Motor neuron (in vitro differentiated cells): Measurements from ENCODE around the gene SERPINB12. TPM values are rescaled to one million over a fixed set of nuclear protein-coding genes. Genes with fewer than 3 reads are reported as not detected.

Experiments used
- ATAC-seq, 8 experiments: fragments of 200-7000 bp; cut with Tn5 transposase; replicated peaks in 6 of 8; 2 replicates each; pipeline ENCODE4 v1.8.0; 2021; ENCODE audit warnings: mild to moderate bottlenecking in 8 of 8, moderate library complexity in 8 of 8
- H3K27ac ChIP-seq, 2 donors: fragments of 250-450 bp; sonication (Bioruptor Pico); 2 replicates each; pipeline ENCODE4 v1.9.0; 2021; ENCODE audit warnings: antibody characterized with exemption in 2 of 2, mild to moderate bottlenecking in 2 of 2, moderate library complexity in 1 of 2
- H3K4me1 ChIP-seq, 2 donors: fragments of 250-450 bp; sonication (Bioruptor Pico); replicated peaks in 1 of 2; 2 replicates each; pipeline ENCODE4 v1.6.1; 2021; ENCODE audit warnings: antibody characterized with exemption in 2 of 2, mild to moderate bottlenecking in 2 of 2, moderate library complexity in 1 of 2
- H3K4me3 ChIP-seq, 5 donors: fragments of 250-450 bp; sonication (Bioruptor Pico); 2 replicates each; pipeline ENCODE4 v1.9.0; 2021; ENCODE audit warnings: antibody characterized with exemption in 5 of 5, mild to moderate bottlenecking in 5 of 5, moderate library complexity in 4 of 5
- WGBS, 10 experiments: fragments of 450-650 bp; shearing (Covaris generic); methylation state at CpG; one replicate each; pipeline ENCODE4 v1.0.0; 2022; 5-methylcytosine and 5-hydroxymethylcytosine counted together
- in situ Hi-C, 9 experiments: fragments of 400-800 bp; cut with MboI; loops; one replicate each; pipeline ENCODE4 v1.15.0; 2021; ENCODE audit warnings: low sequenced_read_pairs in 9 of 9, low pct_unique_long_range_greater_than_20kb in 2 of 9; ENCODE audit not compliant: unreplicated experiment in 9 of 9
- total RNA-seq, 8 experiments: library from RNA; unstranded; fragments of 300-600 nt; gene quantifications; 2 replicates each; pipeline versions ENCODE4 v1.2.3 to v1.2.4, GENCODE V29; 2022

The SERPINB12 gene
- total RNA-seq, 8 experiments from 2014 or later: 0.21 TPM; not detected in 7

DNA sequence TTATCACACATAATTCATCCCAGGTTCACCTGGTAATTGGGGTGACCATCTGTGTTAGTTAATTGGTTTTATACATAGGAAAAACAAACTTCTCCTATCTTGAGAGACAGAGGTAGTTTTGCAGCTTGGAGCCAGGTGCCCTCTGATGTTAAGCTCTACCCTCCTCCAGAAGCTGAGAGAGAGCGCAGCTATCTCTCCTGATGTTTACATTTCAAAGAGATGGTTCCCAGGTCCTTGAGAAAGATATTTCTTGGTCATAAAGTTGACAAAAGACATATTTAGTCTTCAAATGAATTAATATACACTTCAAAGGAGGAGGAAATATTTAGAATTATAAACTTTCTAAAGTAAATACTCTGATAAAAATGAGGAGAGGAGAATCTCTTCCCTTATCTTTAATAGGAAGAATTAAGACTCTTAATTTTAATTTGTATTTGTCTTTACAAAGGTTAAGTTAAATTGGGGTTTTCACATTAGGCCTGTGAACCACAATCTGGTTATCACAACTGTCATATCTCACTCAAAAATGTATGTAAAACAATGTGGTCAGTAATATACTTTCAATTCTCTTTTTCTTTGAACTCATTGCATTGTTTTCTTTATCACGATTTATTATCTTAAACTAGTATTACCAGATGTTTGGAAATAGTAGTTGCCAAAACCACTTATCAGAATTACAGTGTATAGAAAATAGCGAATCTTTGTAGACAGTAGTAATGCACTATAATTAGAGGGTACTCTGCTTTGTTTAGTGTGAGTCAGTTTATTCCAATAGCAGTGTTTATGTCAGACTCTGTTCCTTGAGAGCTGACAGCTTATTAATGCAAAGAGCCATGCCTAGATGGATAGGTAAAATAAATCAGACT, 75.1 kb downstream of the SERPINB12 start:
- Histone ChIP-seq H3K4me1 (peaks cover 0 to 17% of the 10 kb centered on the region in 2 donors), H3K27ac (no peak overlapping the region), H3K4me3 (no peak overlapping the region)
- in situ Hi-C loops: no loop called here
- WGBS, 10 experiments: 3 to 100% (median 73%) methylated on average over 2 to 3 of the region's 3 CpGs; no CpG with 5 or more reads in 1 of the 10 experiments
- peak in 5 of 8 experiments; percentile 65 to 86 (median 76) for ATAC-seq

DNA sequence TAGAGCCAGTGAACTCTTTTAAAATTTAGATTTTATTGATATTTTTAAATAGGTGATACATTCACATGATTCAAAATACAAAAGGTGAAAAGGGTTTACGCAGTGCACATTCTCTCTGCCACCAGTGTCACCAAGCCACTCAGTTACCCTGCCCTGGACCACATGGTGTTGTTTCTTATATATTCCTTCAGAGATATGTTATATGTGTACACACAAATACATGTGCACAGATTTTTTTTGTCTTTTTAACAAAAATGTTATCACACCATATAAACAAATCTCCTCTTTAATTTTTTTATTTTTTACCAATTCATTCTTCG, 75.7 kb downstream of the SERPINB12 start:
- Histone ChIP-seq H3K4me1 (peaks cover 0 to 17% of the 10 kb centered on the region in 2 donors), H3K4me3 (no peak overlapping the region), H3K27ac (no peak overlapping the region)
- in situ Hi-C loops: no loop called here
- ATAC-seq: peak in 5 of 8 experiments; percentile 24 to 67 (median 55)
- 30 to 100% (median 95%) methylated on average over 1 to 2 of the region's 2 CpGs for whole genome bisulfite sequencing, 10 experiments

Other genes starting within 250 kb of the SERPINB12 start
- gene BCL2, start 222.6 kb upstream of the SERPINB12 start, total RNA-seq: 10 to 100 TPM in 1 of 8 experiments, 1 to 10 TPM in 6, under 1 TPM in 1; 0.97 to 29.2 (median 5.8) TPM
- 10 to 100 TPM; 12.3 to 28.1 (median 21.4) TPM for gene KDSR, start 175.2 kb upstream of the SERPINB12 start, total RNA-seq
- 10 to 100 TPM; 21.1 to 47.2 (median 35.3) TPM for gene VPS4B, start 119.9 kb upstream of the SERPINB12 start, total RNA-seq
- under 1 TPM in 3 of 8 experiments, not detected in 5; 0.21 to 0.66 (median 0.41) TPM for gene SERPINB5, start 65.4 kb upstream of the SERPINB12 start, total RNA-seq
- under 1 TPM in 5 of 8 experiments, not detected in 3; 0.18 to 0.76 (median 0.73) TPM for gene SERPINB13, start 45.0 kb downstream of the SERPINB12 start, total RNA-seq
- under 1 TPM in 3 of 8 experiments, not detected in 5; 0.14 to 0.99 (median 0.29) TPM for gene SERPINB4, start 101.9 kb downstream of the SERPINB12 start, total RNA-seq
- gene SERPINB3, start 119.5 kb downstream of the SERPINB12 start, total RNA-seq: under 1 TPM in 2 of 8 experiments, not detected in 6; 0.14 to 0.27 TPM
- gene SERPINB11, start 160.6 kb downstream of the SERPINB12 start, total RNA-seq: under 1 TPM in 3 of 8 experiments, not detected in 5; 0.32 to 0.57 (median 0.42) TPM
- gene SERPINB7, start 233.0 kb downstream of the SERPINB12 start, total RNA-seq: under 1 TPM in 2 of 8 experiments, not detected in 6; 0.19 to 0.21 TPM